ENCODE data around the gene TEN1. TPM values are rescaled to one million over a fixed set of nuclear protein-coding genes. Genes with fewer than 3 reads are reported as not detected.

Gene TEN1
- total RNA-seq, 4 donors from 2014 or later = 24.6 to 40.6 (median 26.2) TPM

Other genes with a start within 250 kb of the TEN1 start
- gene GALK1, start 214.0 kb upstream of the TEN1 start, total RNA-seq = 10 to 100 TPM; 16.4 to 30.9 (median 20.2) TPM
- gene UNK, start 194.4 kb upstream of the TEN1 start, total RNA-seq = 10 to 100 TPM; 14.8 to 27.3 (median 20.4) TPM
- 10 to 100 TPM; 16.5 to 21.5 (median 16.9) TPM for gene UNC13D, start 134.8 kb upstream of the TEN1 start, total RNA-seq
- 10 to 100 TPM; 24.9 to 44.2 (median 36.9) TPM for gene WBP2, start 123.9 kb upstream of the TEN1 start, total RNA-seq
- gene TRIM47, start 100.7 kb upstream of the TEN1 start, total RNA-seq = 10 to 100 TPM; 19.5 to 33.4 (median 25.5) TPM
- gene TRIM65, start 82.3 kb upstream of the TEN1 start, total RNA-seq = 10 to 100 TPM; 17.3 to 24.6 (median 19.6) TPM
- gene MRPL38, start 74.4 kb upstream of the TEN1 start, total RNA-seq = 10 to 100 TPM; 40.2 to 49.2 (median 41.0) TPM
- gene FBF1, start 38.2 kb upstream of the TEN1 start, total RNA-seq = 10 to 100 TPM; 13.9 to 18.3 (median 15.5) TPM
- 10 to 100 TPM; 46.9 to 73.3 (median 62.3) TPM for gene ACOX1, start 74 bp upstream of the TEN1 start, total RNA-seq
- 1 to 10 TPM; 2.4 to 6.6 (median 3.6) TPM for gene CDK3, start 21.6 kb downstream of the TEN1 start, total RNA-seq
- gene EVPL, start 48.1 kb downstream of the TEN1 start, total RNA-seq = 100 to 1,000 TPM; 132 to 604 (median 223) TPM
- gene SRP68, start 93.3 kb downstream of the TEN1 start, total RNA-seq = 10 to 100 TPM; 40.6 to 78.0 (median 52.7) TPM
- 1 to 10 TPM in 1 of 4 donors, under 1 TPM in 2, not detected in 1; 0.32 to 1.6 (median 0.44) TPM for gene GALR2, start 95.5 kb downstream of the TEN1 start, total RNA-seq
- not detected for gene ZACN, start 99.9 kb downstream of the TEN1 start, total RNA-seq
- 10 to 100 TPM; 70.3 to 84.5 (median 74.4) TPM for gene EXOC7, start 124.5 kb downstream of the TEN1 start, total RNA-seq
- under 1 TPM in 2 of 4 donors, not detected in 2; 0.19 to 0.57 TPM for gene FOXJ1, start 162.0 kb downstream of the TEN1 start, total RNA-seq

All from esophagus squamous epithelium (tissue), 4 donors.